GM12891 (cell line): ENCODE data around the gene PTPN13.

Experiments
- PAX5 ChIP-seq: IDR thresholded peaks from 2 replicates; pipeline ENCODE4 v1.6.1; 2011; ENCODE audit warnings: low read length, moderate library complexity, mild to moderate bottlenecking; ENCODE audit not compliant: insufficient read depth, severe bottlenecking
- POLR2A ChIP-seq: IDR thresholded peaks from 2 replicates; pipeline ENCODE4 v1.6.1; 2011; ENCODE audit warnings: low read depth, low read length, control low read depth
- POLR2AphosphoS5 ChIP-seq: IDR thresholded peaks from 2 replicates; pipeline ENCODE4 v1.6.1; 2011; ENCODE audit warnings: low read depth, low read length, control low read depth
- SPI1 ChIP-seq: IDR thresholded peaks from 2 replicates; pipeline ENCODE4 v1.6.1; 2011; ENCODE audit warnings: low read depth, low read length, control low read depth
- TAF1 ChIP-seq: IDR thresholded peaks from 2 replicates; pipeline ENCODE4 v1.6.1; 2011; ENCODE audit warnings: low read depth, low read length, control low read depth

- TF ChIP-seq POLR2AphosphoS5 (no peak), POLR2A (no peak), SPI1 (no peak), TAF1 (no peak), PAX5 (no peak)
These were observed 228.0 kb downstream of the PTPN13 start for GRCh38 chr4:86822136-86822535.
